ENCODE measurements around the gene ZYG11B.

DNA sequence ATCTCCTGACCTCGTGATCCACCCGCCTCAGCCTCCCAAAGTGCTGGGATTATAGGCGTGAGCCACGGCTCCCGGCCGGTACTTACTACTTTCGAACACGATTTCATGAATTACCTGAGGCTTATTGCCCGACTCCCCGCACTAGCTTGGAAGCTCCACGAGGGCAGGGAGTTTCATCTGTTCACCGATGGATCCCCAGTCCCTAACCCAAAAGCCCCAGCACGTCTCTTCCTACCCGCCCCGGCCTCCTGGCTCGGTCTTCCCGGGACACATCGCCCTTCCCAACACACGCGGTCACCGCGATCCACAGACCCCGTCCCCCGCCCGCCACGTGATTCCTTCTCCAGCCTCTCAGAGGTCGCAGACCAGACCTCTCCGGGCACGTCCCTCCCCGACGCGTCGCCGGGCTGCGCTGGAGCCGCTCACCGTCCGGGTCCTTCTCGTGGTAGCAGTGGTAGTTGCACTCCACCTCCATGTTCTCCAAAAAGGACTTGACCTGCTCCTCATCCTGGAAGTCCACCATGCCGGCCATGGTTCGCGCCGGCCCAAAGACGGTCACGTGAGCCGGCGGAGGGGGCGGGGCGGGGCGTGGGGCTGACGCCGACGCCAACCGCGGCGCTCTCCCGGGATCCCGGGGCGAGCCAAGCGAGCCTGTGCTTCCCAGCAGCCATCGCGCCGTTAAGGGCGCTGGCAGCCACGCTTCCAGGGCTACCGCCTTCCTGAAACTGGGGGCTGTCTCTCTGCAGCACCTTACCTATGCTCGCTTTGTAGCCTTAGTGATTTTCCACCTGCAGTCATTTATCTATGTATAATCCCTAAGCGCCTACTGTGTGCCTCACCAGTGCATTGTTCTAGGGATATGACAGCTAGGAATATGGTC, 28.2 kb upstream of the ZYG11B start, which contains the start of gene COA7:
- TF ChIP-seq, protein P1, sequence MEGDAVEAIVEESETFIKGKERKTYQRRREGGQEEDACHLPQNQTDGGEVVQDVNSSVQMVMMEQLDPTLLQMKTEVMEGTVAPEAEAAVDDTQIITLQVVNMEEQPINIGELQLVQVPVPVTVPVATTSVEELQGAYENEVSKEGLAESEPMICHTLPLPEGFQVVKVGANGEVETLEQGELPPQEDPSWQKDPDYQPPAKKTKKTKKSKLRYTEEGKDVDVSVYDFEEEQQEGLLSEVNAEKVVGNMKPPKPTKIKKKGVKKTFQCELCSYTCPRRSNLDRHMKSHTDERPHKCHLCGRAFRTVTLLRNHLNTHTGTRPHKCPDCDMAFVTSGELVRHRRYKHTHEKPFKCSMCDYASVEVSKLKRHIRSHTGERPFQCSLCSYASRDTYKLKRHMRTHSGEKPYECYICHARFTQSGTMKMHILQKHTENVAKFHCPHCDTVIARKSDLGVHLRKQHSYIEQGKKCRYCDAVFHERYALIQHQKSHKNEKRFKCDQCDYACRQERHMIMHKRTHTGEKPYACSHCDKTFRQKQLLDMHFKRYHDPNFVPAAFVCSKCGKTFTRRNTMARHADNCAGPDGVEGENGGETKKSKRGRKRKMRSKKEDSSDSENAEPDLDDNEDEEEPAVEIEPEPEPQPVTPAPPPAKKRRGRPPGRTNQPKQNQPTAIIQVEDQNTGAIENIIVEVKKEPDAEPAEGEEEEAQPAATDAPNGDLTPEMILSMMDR (conservative IDR thresholded peaks at IDR 0.05 in 1 of 2, IDR thresholded peaks at IDR 0.05 in 1 of 2; ENCODE audit: extremely low read depth in 1 of 2, insufficient read depth in 1 of 2, low read depth in 1 of 2, low read length in 2 of 2), result no peak
- no peak for TF ChIP-seq EZH2 (IDR thresholded peaks at IDR 0.05; ENCODE audit: borderline replicate concordance, low read length)
